ENCODE measurements around the gene HCN2. TPM values are rescaled to one million over a fixed set of nuclear protein-coding genes. Genes with fewer than 3 reads are reported as not detected.

The HCN2 gene
- total RNA-seq, 1 donor from 2014 or later = 0.84 TPM

DNA sequence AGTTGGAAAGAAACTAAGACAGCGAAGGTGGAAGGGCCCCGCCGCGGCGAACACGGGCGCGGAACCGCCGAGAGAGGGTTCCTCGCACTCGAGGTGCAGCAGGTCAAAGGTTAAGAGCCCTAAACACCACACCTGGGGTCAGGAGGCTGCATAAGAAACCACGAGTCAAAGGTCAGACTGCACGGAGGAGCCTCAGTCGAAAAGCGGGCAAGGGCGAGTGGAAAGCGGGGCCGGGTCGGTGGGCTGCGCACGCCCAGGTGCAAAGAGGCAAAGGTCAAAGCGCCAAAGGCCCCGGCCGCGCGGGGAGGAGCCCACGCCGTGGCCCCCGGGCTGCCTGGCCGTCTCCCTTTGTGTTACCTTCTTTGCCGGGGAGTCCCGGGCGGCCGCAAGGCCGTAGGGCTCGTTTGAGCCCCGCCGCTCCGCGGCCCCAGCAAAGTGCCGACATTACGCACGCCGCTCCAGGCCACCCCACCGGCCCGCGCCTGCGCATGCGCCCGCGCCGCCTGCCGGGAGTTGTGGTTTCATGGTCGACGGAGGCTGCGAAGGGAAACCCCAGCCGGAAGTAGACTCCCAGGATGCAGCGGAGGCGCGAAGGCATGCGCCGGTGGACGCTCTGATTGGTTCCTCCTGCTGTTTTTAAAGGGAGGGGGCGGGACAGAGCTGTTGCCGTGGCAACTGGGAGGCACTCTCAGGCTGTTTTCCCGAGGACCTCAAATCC is 43.5 kb downstream of the HCN2 start, which contains the start of gene POLRMT:
Gene POLRMT (minus strand): TSS at position 470 of the 718 bp plus-strand sequence. CDS start 25 bp downstream, at position 445.
- peaks cover 3% of the 10 kb centered on the region for H3K36me3 Mint-ChIP-seq (ENCODE audit: low read depth)
- peak within 1 kb of the TSS; percentile 97 for H3K4me3 Mint-ChIP-seq
- TF ChIP-seq, protein P1, sequence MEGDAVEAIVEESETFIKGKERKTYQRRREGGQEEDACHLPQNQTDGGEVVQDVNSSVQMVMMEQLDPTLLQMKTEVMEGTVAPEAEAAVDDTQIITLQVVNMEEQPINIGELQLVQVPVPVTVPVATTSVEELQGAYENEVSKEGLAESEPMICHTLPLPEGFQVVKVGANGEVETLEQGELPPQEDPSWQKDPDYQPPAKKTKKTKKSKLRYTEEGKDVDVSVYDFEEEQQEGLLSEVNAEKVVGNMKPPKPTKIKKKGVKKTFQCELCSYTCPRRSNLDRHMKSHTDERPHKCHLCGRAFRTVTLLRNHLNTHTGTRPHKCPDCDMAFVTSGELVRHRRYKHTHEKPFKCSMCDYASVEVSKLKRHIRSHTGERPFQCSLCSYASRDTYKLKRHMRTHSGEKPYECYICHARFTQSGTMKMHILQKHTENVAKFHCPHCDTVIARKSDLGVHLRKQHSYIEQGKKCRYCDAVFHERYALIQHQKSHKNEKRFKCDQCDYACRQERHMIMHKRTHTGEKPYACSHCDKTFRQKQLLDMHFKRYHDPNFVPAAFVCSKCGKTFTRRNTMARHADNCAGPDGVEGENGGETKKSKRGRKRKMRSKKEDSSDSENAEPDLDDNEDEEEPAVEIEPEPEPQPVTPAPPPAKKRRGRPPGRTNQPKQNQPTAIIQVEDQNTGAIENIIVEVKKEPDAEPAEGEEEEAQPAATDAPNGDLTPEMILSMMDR (conservative IDR thresholded peaks at IDR 0.05) = peak; percentile 25
- H3K4me1 Mint-ChIP-seq = peaks cover 15% of the 10 kb centered on the region
- peak within 1 kb of the TSS; percentile 98 for H3K27ac Mint-ChIP-seq (ENCODE audit: unreplicated experiment)
- DNase-seq (ENCODE audit: low read depth, low spot score) = peak; percentile 93
- H3K9me3 Mint-ChIP-seq = no peaks in the 10 kb centered on the region
- peaks cover 8% of the 10 kb centered on the region for H3K27me3 Mint-ChIP-seq (ENCODE audit: low read depth)

DNA sequence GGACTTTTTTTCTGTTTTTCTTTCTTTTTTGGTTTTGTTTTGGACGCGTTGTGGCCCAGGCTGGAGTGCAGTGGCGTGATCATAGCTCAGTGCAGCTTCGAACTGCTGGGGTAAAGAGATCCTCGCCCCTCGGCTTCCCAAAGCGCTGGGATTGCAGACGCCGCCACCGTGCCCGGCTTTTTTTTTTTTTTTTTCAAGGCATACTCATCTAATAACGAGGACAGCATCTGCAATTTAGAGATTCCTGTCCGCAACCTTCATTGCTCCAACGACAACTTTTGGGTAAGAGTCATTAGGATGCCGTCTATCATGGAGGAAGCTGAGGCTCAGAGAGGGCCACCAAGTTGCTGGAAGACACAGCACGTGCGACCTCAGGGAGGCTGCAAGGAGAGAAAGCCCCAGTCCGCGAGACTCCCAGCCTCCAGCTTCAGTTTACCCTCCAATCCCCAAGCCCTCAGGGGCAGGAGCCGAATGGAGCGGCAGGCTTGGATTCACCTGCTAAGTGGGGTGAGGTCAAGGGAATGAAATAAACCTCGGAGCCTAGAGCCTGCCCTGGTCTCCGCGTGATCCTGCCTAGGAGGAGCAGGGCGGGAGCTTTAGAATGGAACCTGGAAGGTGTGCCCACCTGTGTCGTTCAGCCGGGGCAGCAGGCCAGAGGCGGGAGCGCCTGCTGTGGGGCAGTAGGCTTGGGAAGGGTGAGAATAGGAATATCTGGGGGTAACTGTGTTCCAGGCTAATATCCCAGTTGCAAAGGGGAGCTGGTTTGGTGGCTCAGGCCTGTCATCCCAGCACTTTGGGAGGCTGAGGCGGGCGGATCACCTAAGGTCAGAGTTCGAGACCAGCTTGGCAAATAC is 44.3 kb downstream of the HCN2 start:
- DNase-seq (ENCODE audit: low read depth, low spot score) = no peak
- Mint-ChIP-seq H3K9me3 (no peaks in the 10 kb centered on the region), H3K4me3 (peak overlapping the region; percentile 97), H3K4me1 (peaks cover 12% of the 10 kb centered on the region), H3K36me3 (ENCODE audit: low read depth) (peaks cover under 1% of the 10 kb centered on the region), H3K27ac (ENCODE audit: unreplicated experiment) (peak overlapping the region; percentile 76), H3K27me3 (ENCODE audit: low read depth) (peaks cover 12% of the 10 kb centered on the region)
- TF ChIP-seq, protein P1 (conservative IDR thresholded peaks at IDR 0.05) = no peak

DNA sequence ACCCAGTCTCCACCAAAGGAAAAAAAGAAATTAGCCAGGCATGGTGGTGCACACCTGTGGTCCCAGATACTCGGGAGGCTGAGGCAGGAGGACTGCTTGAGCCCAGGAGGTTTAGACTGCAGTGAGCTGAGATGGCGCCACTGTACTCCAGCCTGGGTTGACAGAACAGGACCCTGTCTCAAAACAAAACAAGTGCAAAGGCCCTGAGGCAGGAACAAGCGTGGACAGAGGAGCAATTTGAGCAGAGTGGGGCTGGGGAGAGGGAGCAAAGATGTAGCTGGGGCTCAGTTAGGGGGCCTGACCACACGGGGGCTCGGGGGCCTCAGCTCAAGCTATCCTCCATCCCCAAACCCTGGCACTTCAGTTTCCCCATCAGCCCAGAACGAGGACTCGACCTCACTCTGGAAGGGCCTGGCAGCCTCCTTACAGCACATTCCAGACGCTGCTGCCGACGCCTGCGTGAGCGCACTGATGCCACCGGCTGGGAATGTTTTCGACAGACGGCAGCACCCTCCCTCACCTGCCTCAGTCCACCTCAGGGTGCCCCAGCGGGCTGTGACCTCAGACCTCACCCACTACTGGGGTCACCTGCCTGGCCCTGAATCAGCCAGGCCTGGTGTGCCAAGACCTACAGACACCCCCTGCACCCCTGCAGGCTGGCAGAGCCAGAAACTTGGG is 45.4 kb downstream of the HCN2 start:
- no peaks in the 10 kb centered on the region for H3K36me3 Mint-ChIP-seq (ENCODE audit: low read depth)
- peaks cover 17% of the 10 kb centered on the region for H3K27me3 Mint-ChIP-seq (ENCODE audit: low read depth)
- TF ChIP-seq, protein P1 (conservative IDR thresholded peaks at IDR 0.05) = no peak
- DNase-seq (ENCODE audit: low read depth, low spot score) = no peak
- peak overlapping the region; percentile 57 for H3K4me3 Mint-ChIP-seq
- H3K27ac Mint-ChIP-seq (ENCODE audit: unreplicated experiment) = no peak overlapping the region
- H3K4me1 Mint-ChIP-seq = peaks cover 15% of the 10 kb centered on the region
- no peaks in the 10 kb centered on the region for H3K9me3 Mint-ChIP-seq

DNA sequence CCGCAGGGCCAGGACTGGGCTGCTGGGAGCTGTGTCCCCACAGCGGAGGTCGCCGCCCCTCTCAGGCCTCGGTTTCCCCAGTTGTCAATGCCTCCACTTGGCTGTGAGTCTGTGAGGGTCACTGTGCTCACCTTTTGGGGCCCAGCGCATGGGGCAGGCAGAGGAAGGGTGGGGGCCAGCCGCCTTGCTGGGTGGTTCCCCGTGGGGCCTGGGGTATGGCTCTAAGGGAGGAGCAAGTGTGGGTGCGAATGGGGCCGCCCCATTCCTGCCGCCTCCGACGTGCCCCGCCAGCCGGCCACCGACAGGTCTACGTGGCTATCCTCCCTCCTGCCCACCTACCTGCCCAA is 49.2 kb downstream of the HCN2 start:
- Mint-ChIP-seq H3K36me3 (ENCODE audit: low read depth) (no peaks in the 10 kb centered on the region), H3K9me3 (no peaks in the 10 kb centered on the region), H3K27me3 (ENCODE audit: low read depth) (peaks cover 20% of the 10 kb centered on the region), H3K4me1 (peaks cover 9% of the 10 kb centered on the region), H3K4me3 (peak overlapping the region; percentile 70), H3K27ac (ENCODE audit: unreplicated experiment) (no peak overlapping the region)
- TF ChIP-seq, protein P1 (conservative IDR thresholded peaks at IDR 0.05) = no peak
- DNase-seq (ENCODE audit: low read depth, low spot score) = no peak

All from neural crest cell (in vitro differentiated cells).